ENCODE data around the gene POU3F1. TPM values are rescaled to one million over a fixed set of nuclear protein-coding genes. Genes with fewer than 3 reads are reported as not detected.

The POU3F1 gene
- total RNA-seq, 4 donors from 2014 or later = 0.20 TPM; not detected in 3

DNA sequence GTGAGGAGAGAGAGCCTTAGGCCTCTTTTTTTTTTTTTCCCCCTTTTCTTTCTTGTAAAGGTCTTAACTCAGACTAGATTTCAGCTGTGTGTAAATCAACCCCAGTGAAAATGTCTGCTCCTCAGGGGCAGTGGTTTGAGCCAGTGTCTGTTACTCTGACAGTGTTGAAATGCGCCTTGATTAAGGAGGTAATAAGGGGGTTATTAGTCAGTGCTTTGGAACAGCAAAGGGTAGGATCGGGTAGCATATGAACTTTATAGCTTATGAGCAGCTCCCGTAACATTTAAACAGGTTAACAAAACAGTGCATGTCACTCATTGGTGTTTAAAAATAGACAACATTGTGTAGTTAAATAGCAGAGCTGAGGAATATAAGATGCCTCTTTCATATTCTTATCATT lies 23.8 kb downstream of the POU3F1 start:
- peaks cover 3 to 98% of the 10 kb centered on the region in 2 donors for H3K36me3 ChIP-seq
- H3K4me3 ChIP-seq = no peak overlapping the region
- no peaks in the 10 kb centered on the region for H3K27me3 ChIP-seq
- no peaks in the 10 kb centered on the region for H3K9me3 ChIP-seq
- 68 to 75% methylated on average over 3 of the region's 3 CpGs for WGBS, 2 donors (ENCODE audit: low coverage in 1 of 2)
- TF ChIP-seq EP300 (IDR thresholded peaks at IDR 0.05) = no peak
- TF ChIP-seq, protein P1, sequence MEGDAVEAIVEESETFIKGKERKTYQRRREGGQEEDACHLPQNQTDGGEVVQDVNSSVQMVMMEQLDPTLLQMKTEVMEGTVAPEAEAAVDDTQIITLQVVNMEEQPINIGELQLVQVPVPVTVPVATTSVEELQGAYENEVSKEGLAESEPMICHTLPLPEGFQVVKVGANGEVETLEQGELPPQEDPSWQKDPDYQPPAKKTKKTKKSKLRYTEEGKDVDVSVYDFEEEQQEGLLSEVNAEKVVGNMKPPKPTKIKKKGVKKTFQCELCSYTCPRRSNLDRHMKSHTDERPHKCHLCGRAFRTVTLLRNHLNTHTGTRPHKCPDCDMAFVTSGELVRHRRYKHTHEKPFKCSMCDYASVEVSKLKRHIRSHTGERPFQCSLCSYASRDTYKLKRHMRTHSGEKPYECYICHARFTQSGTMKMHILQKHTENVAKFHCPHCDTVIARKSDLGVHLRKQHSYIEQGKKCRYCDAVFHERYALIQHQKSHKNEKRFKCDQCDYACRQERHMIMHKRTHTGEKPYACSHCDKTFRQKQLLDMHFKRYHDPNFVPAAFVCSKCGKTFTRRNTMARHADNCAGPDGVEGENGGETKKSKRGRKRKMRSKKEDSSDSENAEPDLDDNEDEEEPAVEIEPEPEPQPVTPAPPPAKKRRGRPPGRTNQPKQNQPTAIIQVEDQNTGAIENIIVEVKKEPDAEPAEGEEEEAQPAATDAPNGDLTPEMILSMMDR (IDR thresholded peaks at IDR 0.05) = no peak
- TF ChIP-seq POLR2A (IDR thresholded peaks at IDR 0.05) = no peak
- no peak for TF ChIP-seq POLR2AphosphoS5 (IDR thresholded peaks at IDR 0.05)
- no peak for ATAC-seq
- no peak overlapping the region for H3K27ac ChIP-seq
- H3K4me1 ChIP-seq = peaks cover 0 to 14% (median 0%) of the 10 kb centered on the region in 3 donors

DNA sequence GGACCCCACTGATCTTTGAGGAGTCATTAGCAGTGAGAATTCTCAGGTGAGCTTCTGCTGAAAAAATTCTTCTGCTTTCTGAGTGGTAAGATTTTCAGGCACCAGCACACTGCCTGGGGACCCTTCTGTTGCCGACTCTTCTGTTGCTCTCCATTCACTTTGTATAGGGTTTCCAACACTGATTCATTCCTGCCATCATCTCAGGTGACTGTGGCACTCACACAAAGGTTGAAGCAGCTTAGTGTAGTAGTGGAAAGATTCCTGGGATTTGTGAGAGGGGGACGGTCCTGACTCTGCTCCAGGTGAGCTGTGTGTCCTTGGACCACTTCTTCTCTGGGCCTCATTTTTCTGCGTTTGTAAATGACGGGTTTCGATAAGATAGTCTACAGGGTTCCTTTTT lies 24.6 kb downstream of the POU3F1 start:
- no peak for ATAC-seq
- no peak overlapping the region for H3K27ac ChIP-seq
- no peaks in the 10 kb centered on the region for H3K27me3 ChIP-seq
- 92 to 94% methylated on average over 4 to 5 of the region's 5 CpGs for WGBS, 2 donors (ENCODE audit: low coverage in 1 of 2)
- H3K4me3 ChIP-seq = no peak overlapping the region
- H3K9me3 ChIP-seq = no peaks in the 10 kb centered on the region
- no peak for TF ChIP-seq POLR2AphosphoS5 (IDR thresholded peaks at IDR 0.05)
- TF ChIP-seq, protein P1 (IDR thresholded peaks at IDR 0.05) = no peak
- no peak for TF ChIP-seq EP300 (IDR thresholded peaks at IDR 0.05)
- TF ChIP-seq POLR2A (IDR thresholded peaks at IDR 0.05) = no peak
- peaks cover 0 to 22% (median under 1%) of the 10 kb centered on the region in 3 donors for H3K4me1 ChIP-seq
- H3K36me3 ChIP-seq = peaks cover 3 to 98% of the 10 kb centered on the region in 2 donors

DNA sequence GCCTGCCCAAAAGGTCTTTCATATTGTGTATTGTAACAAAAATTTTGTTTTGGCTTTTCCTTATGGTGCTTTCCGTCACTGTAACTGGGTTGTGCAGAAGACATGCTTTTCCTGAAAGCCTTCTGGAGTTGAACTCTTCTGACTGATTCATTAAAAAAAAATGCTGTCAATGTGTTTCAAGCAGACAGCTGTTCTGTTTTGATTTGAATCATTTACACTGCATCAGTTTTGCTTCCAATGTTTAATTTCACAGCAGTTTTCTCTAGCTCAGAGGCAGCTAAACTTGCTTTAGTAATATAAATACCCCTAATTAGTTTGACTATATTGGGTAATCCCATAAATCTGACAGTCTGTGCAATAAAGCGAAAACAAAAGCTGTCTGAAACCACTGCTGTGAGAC lies 26.2 kb downstream of the POU3F1 start:
- peaks cover 0 to 38% (median 14%) of the 10 kb centered on the region in 3 donors for H3K4me1 ChIP-seq
- no peaks in the 10 kb centered on the region for H3K27me3 ChIP-seq
- TF ChIP-seq POLR2A (IDR thresholded peaks at IDR 0.05) (no peak), EP300 (IDR thresholded peaks at IDR 0.05) (no peak), POLR2AphosphoS5 (IDR thresholded peaks at IDR 0.05) (no peak)
- TF ChIP-seq, protein P1 (IDR thresholded peaks at IDR 0.05) = no peak
- 79 to 88% methylated on average over 2 of the region's 2 CpGs for WGBS, 2 donors (ENCODE audit: low coverage in 1 of 2)
- no peak overlapping the region for H3K27ac ChIP-seq
- H3K9me3 ChIP-seq = no peaks in the 10 kb centered on the region
- no peak for ATAC-seq
- peaks cover 3 to 86% of the 10 kb centered on the region in 2 donors for H3K36me3 ChIP-seq
- H3K4me3 ChIP-seq = no peak overlapping the region

DNA sequence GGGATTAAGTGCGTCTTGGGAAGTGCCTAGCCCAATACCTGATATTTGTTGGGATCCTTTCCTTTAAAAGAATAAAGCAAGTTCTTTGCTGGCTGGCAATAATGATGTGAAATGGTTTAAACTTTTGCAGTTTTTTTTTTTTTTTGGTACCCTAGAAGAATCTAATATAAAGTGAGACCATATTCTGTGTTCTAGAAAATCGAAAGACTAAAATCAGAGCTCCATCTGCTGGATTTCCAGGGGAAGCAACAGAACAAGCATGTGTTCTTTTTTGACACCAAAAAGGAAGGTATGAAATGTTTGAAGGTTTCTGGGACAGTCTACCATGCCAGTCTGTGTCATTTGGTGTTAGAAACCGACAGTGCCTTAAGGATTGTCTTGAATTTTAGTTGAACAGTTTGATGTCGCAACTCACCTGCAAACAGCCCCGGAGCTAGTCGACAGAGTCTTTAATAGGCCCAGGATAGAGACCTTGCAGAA lies 27.7 kb downstream of the POU3F1 start:
- Histone ChIP-seq H3K4me1 (peaks cover 0 to 53% (median 18%) of the 10 kb centered on the region in 3 donors), H3K9me3 (no peaks in the 10 kb centered on the region), H3K27me3 (no peaks in the 10 kb centered on the region), H3K4me3 (no peak overlapping the region), H3K36me3 (peaks cover 0 to 75% of the 10 kb centered on the region in 2 donors), H3K27ac (peak overlapping the region in 2 of 4 donors; percentile 21 to 93)
- 65 to 66% methylated on average over 4 to 6 of the region's 6 CpGs for WGBS, 2 donors (ENCODE audit: low coverage in 1 of 2)
- TF ChIP-seq POLR2AphosphoS5 (IDR thresholded peaks at IDR 0.05) (no peak), POLR2A (IDR thresholded peaks at IDR 0.05) (no peak), EP300 (IDR thresholded peaks at IDR 0.05) (no peak)
- TF ChIP-seq, protein P1 (IDR thresholded peaks at IDR 0.05) = peak; percentile 54 to 64 (median 56)
- no peak for ATAC-seq

DNA sequence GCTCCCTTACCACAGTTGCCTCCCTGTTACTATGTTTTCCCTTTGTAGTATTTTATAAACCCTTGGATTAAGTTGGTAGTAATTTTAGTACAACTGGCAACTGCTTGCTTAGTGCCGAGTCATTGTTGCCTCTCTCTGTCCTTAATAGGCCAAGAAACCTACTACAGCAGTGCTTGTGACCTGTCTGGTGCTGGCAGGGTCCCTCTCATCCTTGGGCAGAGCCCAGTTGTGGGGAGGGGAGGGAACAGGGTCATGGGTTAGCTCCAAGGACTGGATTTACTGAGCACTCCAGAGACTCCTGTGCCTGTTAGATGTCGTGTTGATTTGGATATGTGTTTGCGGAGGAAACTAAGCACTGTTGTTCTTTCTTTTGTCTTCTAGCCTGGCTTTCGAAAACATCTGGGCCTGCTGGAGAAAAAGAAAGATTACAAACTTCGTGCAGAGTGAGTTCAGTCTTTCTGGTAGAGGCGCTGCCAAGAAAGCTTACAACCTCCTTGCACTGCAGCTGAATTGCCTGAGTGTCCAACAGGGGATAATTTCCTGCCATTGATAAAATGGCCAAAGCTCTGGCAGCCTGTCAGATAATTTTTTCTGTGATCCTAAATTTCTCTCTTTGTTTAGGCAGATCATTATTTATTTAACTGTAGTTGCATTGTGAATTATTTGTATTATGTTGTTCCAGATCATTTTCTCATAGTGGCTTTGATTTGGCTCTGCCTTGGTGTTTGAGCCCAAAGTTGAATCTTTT lies 30.4 kb downstream of the POU3F1 start:
- H3K4me3 ChIP-seq = no peak overlapping the region
- no peaks in the 10 kb centered on the region for H3K9me3 ChIP-seq
- no peak for ATAC-seq
- H3K27me3 ChIP-seq = no peaks in the 10 kb centered on the region
- H3K36me3 ChIP-seq = peaks cover 0 to 48% of the 10 kb centered on the region in 2 donors
- peak overlapping the region; percentile 52 to 94 (median 92) for H3K27ac ChIP-seq
- peaks cover 0 to 68% (median 24%) of the 10 kb centered on the region in 3 donors for H3K4me1 ChIP-seq
- WGBS, 2 donors (ENCODE audit: low coverage in 1 of 2) = 15 to 23% methylated on average over 5 of the region's 6 CpGs
- no peak for TF ChIP-seq POLR2AphosphoS5 (IDR thresholded peaks at IDR 0.05)
- TF ChIP-seq POLR2A (IDR thresholded peaks at IDR 0.05) = no peak
- no peak for TF ChIP-seq EP300 (IDR thresholded peaks at IDR 0.05)
- TF ChIP-seq, protein P1 (IDR thresholded peaks at IDR 0.05) = no peak

Data from gastroesophageal sphincter (tissue), 4 donors.